MG63 (cell line): ENCODE results near the gene CABLES1. TPM values are rescaled to one million over a fixed set of nuclear protein-coding genes. Genes with fewer than 3 reads are reported as not detected.
"Not testable (repeated sequence)": the region's sequence is repeated elsewhere in the genome, so short reads cannot be mapped to it uniquely, and the experiment has no call there.

ENCODE experiments used
- DNase-seq: peaks from one replicate; pipeline ENCODE4 v3.0.0-alpha.2; 2020
- H3K27me3 ChIP-seq: fragments of 250-450 bp; sonication (Bioruptor Pico); 2 replicates; pipeline ENCODE4 v1.5.1; 2020; ENCODE audit warnings: mild to moderate bottlenecking, moderate library complexity
- H3K36me3 ChIP-seq: fragments of 250-450 bp; sonication (Bioruptor Pico); 2 replicates; pipeline ENCODE4 v1.5.1; 2020; ENCODE audit warnings: mild to moderate bottlenecking, moderate library complexity
- H3K4me3 ChIP-seq: fragments of 250-450 bp; sonication (Bioruptor Pico); 2 replicates; pipeline ENCODE4 v1.5.1; 2020; ENCODE audit warnings: mild to moderate bottlenecking, moderate library complexity
- H3K9me3 ChIP-seq: fragments of 250-450 bp; sonication (Bioruptor Pico); 2 replicates; pipeline ENCODE4 v1.5.1; 2020; ENCODE audit warnings: mild to moderate bottlenecking, moderate library complexity
- total RNA-seq: library from RNA; depleted of rRNA; stranded (reverse); fragments of >200 nt; shearing (Covaris generic); gene quantifications from 2 replicates; pipeline ENCODE4 v1.2.3, GENCODE V29; 2014; ENCODE audit warnings: low replicate concordance

Gene CABLES1
- total RNA-seq, 1 experiment from 2014 or later = 1.3 TPM

DNA sequence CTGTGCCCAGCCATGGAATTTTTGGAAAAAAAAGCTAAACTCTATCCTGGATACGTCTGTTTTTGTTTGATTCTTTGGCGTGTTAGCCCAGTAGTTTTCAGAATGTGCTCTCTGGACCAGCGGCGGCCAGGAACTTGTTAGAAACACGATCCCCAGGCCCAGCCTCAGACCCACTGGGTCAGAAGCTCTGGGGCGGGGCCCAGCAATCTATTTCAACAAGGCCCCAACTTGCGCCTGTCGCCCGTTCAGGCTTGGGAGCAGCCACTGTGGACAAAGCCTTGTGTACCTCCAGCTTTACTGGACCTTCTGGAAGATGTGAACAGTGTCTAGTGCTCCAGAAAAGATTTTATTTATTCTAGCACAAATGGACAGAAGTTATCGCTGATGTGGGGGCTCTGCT, 14.3 kb downstream of the CABLES1 start:
- Histone ChIP-seq H3K4me3 (no peak overlapping the region), H3K27me3 (no peaks in the 10 kb centered on the region), H3K36me3 (no peaks in the 10 kb centered on the region), H3K9me3 (no peaks in the 10 kb centered on the region)
- DNase-seq = no peak

DNA sequence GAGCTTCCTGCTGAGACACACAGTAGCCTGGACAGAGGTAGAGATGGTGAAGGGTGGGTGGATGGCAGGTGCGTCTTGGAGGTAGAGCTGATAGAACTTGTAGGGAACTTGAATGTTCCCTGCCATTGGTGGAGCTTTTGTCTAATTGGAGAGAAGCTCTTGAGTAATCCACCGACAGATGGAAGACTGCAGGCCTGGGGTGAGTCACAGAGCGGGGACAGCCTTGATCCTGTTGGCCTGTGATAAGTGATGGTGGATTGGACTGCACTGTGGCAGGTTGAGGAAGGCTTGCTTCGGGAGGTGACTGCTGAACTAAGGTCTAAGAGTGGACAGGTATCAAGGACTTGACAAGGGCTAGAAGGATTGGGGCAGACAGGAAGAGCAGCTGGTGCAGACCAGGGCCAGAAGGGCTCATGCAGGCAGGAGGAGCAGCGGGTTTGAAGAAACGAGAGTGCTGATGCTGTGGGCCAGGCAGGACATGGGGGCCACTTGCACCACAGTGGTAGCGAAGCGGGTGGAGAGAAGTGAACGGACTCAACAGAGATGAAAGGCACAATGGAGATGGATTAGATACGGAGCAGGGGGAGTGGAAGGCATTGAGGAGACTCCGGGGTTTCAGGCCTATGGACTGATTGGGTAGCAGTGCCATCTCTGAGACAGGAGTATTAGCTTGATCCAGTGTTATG, 16.3 kb downstream of the CABLES1 start:
- Histone ChIP-seq H3K4me3 (no peak overlapping the region), H3K27me3 (no peaks in the 10 kb centered on the region), H3K36me3 (no peaks in the 10 kb centered on the region), H3K9me3 (no peaks in the 10 kb centered on the region)
- no peak for DNase-seq

DNA sequence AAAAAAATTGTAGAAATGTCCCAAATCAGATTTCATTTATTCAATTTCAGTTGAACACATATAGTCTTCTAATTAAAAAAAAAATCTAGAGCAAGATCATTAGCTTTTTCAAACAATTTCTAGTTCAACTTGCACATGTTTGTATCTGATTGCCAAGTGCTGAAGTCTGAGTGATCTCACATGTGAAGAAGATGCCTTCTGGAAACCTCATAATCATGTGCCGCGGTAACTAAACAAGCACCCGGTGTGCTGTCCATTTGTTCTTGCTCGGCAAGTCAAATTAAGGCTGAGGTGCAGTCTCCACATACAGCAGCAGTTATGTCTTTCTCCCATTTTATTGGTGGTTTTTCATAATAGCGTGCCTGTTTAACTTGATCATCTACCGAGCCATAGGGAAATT, 18.7 kb downstream of the CABLES1 start:
- no peaks in the 10 kb centered on the region for H3K27me3 ChIP-seq
- no peak overlapping the region for H3K4me3 ChIP-seq
- no peak for DNase-seq
- no peaks in the 10 kb centered on the region for H3K9me3 ChIP-seq
- H3K36me3 ChIP-seq = no peaks in the 10 kb centered on the region

DNA sequence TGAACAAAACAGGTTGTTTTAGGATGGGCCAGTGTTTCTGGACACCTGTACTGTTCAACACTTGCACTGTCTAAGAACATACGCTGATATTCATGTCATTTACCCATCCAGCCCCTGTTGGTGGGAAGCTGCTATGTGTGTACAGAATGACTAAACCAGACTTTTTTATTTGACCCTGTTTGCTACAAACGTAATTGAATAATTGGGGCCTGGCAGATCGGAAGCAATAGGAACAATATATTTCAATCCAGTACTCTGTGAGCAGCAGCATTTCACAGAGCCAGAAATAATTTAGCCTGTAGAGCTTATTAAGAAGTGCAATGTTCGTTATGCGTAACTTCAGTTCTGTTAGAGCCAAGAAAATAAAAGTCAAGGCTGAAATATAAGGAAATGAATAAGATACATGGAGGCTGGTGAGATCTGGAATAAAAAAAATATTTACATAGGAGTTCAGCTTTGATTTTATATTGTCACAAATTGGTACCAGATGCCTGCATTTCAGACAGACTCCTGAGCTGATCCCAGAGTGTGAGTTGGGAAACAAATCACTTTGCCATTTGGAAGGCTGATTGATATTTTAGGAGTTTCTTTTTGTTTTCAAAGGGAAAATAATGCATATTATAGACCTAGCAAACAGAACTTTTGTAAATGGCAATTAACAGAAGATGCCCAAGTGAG, 19.7 kb downstream of the CABLES1 start:
- H3K27me3 ChIP-seq = no peaks in the 10 kb centered on the region
- H3K36me3 ChIP-seq = no peaks in the 10 kb centered on the region
- no peaks in the 10 kb centered on the region for H3K9me3 ChIP-seq
- H3K4me3 ChIP-seq = no peak overlapping the region
- DNase-seq = no peak

DNA sequence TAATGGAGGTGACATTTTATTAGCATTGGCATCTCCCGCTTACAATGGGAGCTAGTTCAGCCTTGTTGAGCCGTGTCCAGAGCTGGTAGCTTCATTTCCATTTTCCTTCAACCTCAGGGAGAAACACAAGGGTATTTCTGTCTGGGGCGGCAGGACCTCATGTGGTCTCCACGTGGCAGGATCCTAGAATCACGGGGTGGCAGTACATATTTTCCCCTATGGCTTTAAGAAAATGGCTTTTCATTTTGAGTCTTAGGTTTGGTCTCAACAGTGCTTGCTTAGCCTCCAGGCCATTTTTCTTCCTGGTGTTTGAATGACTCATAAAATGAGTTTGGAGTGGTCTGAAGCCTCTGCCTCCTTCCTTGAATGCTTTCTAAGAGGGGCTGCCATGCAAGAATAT, 20.3 kb downstream of the CABLES1 start:
- H3K9me3 ChIP-seq = no peaks in the 10 kb centered on the region
- no peaks in the 10 kb centered on the region for H3K36me3 ChIP-seq
- no peak overlapping the region for H3K4me3 ChIP-seq
- DNase-seq = no peak
- no peaks in the 10 kb centered on the region for H3K27me3 ChIP-seq

DNA sequence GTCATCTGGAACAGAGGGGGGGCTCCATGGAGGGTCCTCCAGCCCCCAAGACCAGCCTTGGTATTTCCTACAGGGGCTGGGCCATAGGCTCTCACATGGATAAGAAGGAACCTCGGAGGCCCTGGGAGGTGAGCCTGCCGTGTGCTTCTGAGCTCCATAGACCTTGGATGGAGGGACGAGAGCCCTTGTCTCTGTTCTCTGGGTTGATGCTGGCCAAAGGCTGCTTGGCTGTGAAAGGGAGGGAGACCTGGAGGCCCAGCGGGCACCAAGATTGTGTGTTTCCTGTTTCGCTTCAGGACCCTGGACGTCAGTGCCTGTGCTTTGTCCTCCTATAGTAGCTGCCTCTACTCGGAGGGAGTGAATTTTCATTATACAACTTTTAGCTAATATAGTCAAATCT, 20.8 kb downstream of the CABLES1 start:
- DNase-seq = no peak
- no peak overlapping the region for H3K4me3 ChIP-seq
- no peaks in the 10 kb centered on the region for H3K36me3 ChIP-seq
- H3K9me3 ChIP-seq = no peaks in the 10 kb centered on the region
- H3K27me3 ChIP-seq = no peaks in the 10 kb centered on the region

DNA sequence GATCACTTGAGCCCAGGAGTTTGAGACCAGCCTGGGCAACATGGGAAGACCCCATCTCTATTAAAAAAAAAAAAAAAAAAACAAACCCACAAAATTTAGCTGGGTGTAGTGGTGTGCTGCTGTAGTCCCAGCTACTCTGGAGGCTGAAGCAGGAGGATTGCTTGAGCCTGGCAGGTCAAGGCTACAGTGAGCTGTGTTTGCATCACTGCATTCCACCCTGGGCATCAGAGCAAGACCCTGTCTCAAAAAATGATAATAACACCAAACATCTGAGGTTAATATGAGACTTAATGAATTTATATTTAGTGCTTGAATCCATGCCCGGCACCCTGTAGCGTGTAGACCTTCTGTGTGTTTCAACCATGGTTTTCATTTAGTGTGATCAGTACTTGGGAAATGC, 22.8 kb downstream of the CABLES1 start:
- no peaks in the 10 kb centered on the region for H3K9me3 ChIP-seq
- no peaks in the 10 kb centered on the region for H3K36me3 ChIP-seq
- DNase-seq = no peak
- H3K4me3 ChIP-seq = no peak overlapping the region
- H3K27me3 ChIP-seq = no peaks in the 10 kb centered on the region

DNA sequence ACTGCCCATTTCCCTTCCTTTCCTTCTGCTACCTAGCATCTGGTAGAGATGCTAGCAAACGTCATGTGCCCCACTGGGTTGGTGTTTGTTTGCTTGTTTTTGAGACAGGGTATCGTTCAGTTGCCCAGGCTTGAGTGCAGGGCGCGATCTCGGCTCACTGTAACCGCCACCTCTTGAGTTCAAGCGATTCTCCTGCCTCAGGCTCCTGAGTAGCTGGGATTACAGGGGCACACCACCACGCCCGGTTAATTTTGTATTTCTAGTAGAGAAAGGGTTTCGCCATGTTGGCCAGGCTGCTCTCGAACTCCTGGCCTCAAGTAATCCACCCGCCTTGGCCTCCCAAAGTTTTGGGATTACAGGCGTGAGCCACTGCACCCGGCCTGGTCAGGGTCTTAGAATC, 23.6 kb downstream of the CABLES1 start:
- H3K9me3 ChIP-seq, H3K4me3 ChIP-seq, DNase-seq, H3K27me3 ChIP-seq, H3K36me3 ChIP-seq: not testable (repeated sequence)

DNA sequence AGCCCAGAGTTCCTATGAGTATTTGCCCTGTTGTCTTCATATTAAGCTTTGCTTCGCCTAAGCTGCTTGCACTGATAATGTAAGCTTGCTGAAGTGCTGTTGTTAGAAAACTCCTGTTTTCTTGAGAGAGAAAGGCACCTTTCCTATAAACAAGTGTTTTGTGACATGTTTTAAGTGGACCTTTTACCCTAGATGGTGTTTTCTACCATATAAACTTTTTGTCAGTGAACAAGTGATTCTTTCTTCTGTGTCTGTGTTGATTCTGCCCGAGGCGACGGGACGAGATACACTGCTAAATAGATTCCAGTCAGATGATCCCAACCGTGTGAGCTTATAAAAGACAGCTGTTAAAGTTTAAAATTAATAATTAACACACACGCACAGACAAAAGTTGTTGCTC, 24.1 kb downstream of the CABLES1 start:
- Histone ChIP-seq H3K36me3 (no peaks in the 10 kb centered on the region), H3K27me3 (no peaks in the 10 kb centered on the region), H3K9me3 (no peaks in the 10 kb centered on the region), H3K4me3 (no peak overlapping the region)
- no peak for DNase-seq

DNA sequence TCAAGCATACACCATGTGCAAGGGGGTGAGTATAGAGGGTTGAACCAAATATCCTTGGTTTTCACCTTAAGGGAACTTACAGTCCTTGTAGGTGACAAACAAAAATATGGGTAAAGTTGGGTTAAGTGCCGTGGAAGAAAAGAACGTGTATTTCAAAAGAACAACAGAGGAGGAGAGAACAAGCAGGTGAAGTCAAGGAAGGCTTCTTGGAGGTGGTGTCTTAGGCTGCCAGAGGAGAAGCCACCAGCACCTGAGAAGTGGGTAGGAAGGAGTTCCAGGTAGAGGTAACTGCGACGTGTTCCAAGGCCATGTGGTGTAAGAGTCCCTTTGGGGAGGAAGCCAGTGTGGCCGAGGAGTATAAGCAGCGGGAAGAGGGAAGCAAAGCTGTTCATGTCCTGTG, 27.2 kb downstream of the CABLES1 start:
- no peak overlapping the region for H3K4me3 ChIP-seq
- no peaks in the 10 kb centered on the region for H3K9me3 ChIP-seq
- no peaks in the 10 kb centered on the region for H3K27me3 ChIP-seq
- no peaks in the 10 kb centered on the region for H3K36me3 ChIP-seq
- no peak for DNase-seq

DNA sequence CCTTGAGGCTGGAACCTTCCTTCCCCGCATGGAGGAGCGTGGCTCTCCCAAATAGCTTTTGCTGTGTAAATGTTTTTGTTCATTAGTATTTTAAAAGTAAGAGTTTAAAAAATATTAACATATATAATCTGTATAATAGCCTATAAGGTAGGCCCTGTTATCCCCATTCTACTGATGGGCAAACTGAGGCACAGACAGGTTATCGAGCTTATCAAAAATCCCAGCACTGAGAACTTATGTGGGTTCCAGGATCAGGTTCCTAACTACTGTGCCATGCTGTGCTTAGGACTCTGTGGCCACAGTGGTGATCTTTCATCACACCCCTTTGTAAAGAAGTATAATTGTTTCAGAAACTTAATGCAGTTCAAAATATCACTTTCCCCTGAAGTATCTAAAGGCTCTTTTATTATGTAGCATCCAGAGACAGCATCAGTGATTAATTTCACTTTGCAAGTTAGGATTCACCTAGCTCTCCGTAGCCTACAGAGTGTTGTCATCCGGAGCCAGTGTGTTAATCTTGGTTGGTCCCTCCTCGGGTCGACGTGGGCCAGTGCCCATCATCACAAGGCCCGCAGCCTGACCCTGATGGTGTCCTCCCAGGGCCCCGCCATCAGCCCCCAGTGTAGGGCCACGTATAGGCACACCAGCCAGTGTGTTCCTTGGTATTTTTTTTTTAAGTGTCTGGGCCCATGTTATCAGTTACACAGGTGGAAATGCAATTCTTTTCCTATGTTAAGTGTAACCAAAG, 28.7 kb downstream of the CABLES1 start:
- DNase-seq = no peak
- no peaks in the 10 kb centered on the region for H3K36me3 ChIP-seq
- no peaks in the 10 kb centered on the region for H3K27me3 ChIP-seq
- no peak overlapping the region for H3K4me3 ChIP-seq
- no peaks in the 10 kb centered on the region for H3K9me3 ChIP-seq

DNA sequence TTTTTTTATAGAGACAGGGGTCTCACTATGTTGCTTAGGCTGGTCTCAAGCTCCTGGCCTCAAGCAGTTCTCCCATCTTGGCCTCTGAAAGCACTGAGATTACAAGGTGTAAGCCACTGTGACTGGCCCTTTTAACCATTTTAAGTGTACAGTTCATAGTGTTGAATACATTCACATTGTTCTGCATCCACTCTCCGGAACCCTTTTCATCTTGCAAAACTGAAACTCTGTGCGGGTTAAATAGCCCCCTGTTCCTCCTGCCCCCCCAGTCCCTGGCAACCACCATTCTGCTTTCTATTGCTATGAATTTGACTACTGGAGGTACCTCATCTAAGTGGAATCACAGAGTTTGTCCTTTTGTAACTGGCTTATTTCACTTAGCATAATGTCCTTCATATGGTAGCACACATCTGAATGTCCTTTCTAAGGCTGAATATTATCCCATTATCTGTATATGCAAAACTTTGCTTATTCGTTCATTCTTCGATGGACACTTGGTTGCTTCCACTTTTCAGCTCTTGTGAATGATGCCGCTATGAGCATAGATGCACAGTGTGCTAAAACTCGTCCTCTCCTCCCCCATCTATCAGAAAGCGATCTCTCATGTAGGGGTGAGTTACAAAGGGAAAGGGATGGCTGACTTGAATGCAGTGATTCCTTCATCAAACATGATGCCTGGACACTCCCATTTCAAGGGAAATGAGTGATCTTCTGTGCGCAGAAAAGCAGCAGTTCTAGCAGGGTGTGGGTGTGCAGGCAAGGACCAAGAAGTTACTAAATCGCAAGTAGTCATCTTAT, 30.2 kb downstream of the CABLES1 start:
- Histone ChIP-seq H3K27me3 (no peaks in the 10 kb centered on the region), H3K4me3 (no peak overlapping the region), H3K9me3 (no peaks in the 10 kb centered on the region), H3K36me3 (no peaks in the 10 kb centered on the region)
- no peak for DNase-seq

DNA sequence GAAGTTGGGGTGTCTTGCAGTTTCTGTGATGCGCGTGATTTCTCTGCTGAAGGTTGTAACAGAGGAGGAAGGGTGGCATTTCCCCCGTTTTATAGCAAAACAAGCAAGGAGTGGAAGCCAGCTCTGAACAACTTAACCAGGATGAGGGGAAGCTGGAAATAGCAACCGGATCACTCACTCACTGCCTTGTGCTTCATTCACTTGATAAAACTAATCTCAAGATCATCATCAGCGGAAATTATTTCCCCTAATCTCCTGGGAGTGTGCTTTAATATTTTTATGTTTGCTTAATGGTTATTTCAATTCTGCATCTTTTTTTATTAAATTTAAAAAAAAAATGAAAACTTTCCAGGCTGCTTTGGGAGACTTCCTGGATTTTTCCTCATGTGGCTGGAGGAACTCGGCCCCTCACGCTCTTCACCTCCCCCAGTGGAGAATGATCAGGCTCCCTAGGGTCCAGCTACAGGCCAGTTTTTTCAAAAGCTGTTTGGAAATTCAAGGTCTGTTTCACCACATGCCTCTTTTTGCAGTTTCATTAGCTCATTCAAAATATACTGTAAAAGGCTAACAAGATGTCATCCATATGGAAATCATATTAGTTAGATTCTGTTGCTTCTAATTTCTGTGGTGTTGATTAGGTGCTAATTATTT, 31.7 kb downstream of the CABLES1 start:
- Histone ChIP-seq H3K36me3 (no peaks in the 10 kb centered on the region), H3K9me3 (no peaks in the 10 kb centered on the region), H3K27me3 (no peaks in the 10 kb centered on the region), H3K4me3 (no peak overlapping the region)
- no peak for DNase-seq

DNA sequence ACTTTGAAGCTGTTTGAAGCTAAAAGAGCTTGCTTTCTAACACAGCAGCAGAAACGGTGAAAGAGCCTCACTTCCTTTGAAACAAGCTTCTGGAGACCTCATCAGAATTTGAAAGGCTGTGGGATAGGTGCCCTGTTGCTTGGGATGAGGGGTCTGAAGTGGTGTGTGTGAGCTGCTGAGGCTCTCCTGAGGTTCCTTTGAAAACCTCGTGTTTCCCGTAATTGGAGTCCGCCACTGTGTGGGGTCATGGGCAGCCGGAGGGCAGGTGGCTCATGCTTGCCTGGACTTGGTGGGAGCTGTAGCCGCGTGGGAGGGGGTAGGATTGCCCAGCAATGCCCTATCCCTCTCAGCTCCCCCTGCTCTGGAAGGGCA, 34.4 kb downstream of the CABLES1 start:
- H3K4me3 ChIP-seq = no peak overlapping the region
- DNase-seq = no peak
- H3K27me3 ChIP-seq = no peaks in the 10 kb centered on the region
- H3K36me3 ChIP-seq = no peaks in the 10 kb centered on the region
- H3K9me3 ChIP-seq = no peaks in the 10 kb centered on the region

DNA sequence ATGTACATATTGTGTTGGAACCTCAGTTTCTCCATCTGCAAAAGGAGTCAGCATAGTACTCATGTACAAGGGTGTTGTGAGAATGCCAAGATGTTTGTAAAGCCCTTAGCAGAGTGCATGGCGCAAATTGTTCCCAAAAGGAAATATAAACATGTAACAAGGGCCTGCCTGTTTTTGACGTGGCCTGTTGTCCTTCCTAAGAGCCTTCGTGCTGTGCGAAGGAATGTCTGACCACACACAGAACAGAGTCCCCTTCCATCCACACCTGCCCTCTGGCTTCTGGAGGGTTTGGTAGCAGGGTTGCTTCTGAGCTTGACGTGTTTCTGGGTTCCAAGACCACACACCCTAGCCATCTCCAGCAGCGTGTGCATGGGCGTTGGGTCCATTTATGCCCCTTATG, 34.9 kb downstream of the CABLES1 start:
- no peak overlapping the region for H3K4me3 ChIP-seq
- H3K36me3 ChIP-seq = no peaks in the 10 kb centered on the region
- H3K27me3 ChIP-seq = no peaks in the 10 kb centered on the region
- no peaks in the 10 kb centered on the region for H3K9me3 ChIP-seq
- DNase-seq = no peak

DNA sequence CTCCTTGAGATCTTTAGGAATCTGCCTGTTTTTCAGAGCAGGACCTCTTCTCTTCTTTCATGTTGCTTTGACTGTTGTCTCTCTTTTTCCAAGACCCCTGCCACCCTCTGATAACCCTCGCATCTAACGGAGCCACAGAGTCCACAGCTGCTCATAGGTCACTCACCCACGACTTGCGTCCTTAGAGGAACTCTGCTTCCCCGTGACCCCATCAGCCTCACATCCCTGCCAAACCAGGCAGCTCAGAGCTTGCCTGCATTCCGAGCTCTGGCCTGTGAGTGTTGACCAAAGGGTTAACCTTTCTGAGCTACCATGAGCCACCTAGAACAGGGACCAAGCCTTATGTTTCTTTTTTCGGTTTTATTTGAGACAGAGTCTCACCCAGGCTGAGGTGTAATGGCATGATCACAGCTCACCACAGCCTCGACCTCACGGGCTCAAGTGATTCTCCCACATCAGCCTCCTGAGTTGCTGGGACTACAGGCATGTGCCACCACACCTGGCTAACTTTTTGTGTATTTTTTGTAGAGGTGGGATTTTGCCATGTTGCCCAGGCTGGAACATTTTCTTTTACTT, 36.4 kb downstream of the CABLES1 start:
- Histone ChIP-seq H3K9me3 (no peaks in the 10 kb centered on the region), H3K27me3 (no peaks in the 10 kb centered on the region), H3K36me3 (no peaks in the 10 kb centered on the region), H3K4me3 (no peak overlapping the region)
- DNase-seq = no peak
